GM18868 (cell line): ENCODE results near the gene ATG4D.
"Not testable (repeated sequence)": the region's sequence is repeated elsewhere in the genome, so short reads cannot be mapped to it uniquely, and the experiment has no call there.

Experiments
- ATAC-seq: cut with Tn5 transposase; IDR thresholded peaks from one replicate; pipeline ENCODE4 v1.9.1; 2021; ENCODE audit warnings: mild to moderate bottlenecking, moderate library complexity; ENCODE audit not compliant: unreplicated experiment

ATG4D gene

GRCh38 chr19:10573793-10574192, 30.1 kb downstream of the ATG4D start:
- not testable (repeated sequence) for ATAC-seq

- no peak for ATAC-seq
Measured at GRCh38 chr19:10574462-10574861, 30.8 kb downstream of the ATG4D start.

- no peak for ATAC-seq
Measured at GRCh38 chr19:10575011-10575716, 31.5 kb downstream of the ATG4D start.

- ATAC-seq = no peak
Measured at GRCh38 chr19:10577951-10578350, 34.2 kb downstream of the ATG4D start.

DNA sequence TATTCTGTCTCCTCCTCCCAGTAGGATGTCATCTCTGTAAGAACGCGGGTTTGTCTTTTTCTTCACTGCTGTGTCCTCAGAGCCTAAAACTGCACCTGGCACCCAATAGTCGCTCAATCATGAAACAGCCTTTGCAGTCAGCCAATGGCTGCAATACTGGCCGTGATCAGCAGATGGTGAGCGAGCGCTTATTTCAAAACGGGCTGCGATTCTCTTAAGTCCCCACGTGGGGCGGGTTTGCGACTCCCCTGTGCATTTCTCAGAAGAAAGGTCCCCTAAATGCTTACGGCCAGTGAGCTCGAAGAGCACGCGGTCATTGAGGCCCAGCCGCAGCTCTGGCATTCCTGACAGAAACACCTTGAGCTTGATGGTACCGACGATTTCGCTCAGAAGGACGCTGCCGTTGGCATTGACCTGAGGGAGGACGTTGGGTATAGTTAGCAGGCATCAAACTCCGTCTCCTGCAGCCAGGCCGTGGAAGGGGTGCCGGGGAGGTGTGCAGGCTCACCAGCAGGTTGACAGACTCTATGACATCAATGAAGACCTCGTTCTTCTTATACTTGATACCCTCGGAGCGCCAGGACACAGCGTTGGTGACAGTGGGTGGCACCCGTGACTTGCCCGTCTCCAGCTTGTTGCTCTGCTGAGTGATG, 37.4 kb downstream of the ATG4D start:
- no peak for ATAC-seq

DNA sequence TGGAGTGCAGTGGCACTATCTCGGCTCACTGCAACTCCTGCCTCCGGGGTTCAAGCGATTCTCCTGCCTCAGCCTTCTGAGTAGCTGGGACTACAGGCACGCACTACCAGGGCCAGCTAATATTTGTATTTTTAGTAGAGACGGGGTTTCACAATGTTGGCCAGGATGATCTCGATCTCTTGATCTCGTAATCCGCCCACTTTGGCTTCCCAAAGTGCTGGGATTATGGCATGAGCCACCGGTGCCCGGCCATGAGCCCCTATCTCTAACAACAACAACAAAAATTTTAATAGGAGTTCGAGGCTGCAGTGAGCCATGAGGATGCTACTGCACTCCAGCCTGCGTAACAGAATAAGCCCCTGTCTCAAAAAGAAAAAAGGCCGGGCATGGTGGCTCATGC, 38.4 kb downstream of the ATG4D start:
- ATAC-seq = no peak

DNA sequence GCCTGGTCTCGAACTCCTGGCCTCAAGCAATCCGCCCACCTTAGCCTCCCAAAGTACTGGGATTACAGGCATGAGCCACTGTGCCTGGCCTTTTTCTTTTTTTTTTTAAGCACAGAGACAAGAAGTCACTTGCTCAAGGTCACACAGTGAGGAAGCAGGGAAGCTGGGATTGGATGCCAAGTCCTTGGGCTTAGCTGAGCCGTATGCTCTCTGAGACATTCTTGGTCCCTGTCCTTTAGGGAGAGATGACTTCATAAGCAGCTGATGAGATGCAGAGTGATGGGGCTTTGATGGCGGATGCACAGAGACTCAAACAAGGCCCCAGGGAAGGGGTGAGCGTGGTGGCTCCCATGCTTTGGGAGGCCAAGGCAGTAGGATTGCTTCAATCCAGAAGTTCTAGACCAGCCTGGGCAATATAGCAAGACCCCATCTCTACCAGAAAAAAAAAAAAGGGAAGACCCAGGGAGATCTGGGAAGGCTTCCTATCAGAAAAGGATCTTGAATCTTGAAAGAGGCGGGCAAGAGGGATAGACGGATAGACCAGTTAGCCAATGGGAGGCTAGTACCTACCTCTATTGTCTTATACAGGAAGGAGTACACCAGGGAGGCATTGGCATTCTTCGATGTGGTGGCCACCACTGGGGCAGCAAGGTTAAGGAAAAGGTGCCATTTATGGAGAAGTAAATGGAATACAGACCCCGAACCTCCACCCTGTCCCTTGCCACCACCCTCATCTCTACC, 39.5 kb downstream of the ATG4D start:
- ATAC-seq = no peak

DNA sequence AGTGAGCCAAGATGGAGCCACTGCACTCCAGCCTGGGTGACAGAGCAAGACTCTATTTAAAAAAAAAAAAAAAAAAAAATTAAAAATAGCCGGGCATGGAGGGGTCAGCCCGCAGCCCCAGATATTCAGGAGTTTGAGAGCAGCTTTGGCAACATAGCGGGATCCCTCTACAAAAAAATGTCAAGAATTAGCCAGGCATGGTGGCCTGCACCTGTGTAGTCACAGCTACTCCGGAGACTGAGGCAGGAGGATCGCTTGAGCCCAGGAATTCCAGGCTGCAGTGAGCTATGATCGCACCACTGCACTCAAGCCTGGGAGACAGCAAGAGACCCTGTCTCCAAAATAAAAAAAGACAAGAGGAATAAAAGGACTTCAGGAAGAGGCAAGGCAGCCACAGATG, 42.7 kb downstream of the ATG4D start:
- ATAC-seq = no peak

DNA sequence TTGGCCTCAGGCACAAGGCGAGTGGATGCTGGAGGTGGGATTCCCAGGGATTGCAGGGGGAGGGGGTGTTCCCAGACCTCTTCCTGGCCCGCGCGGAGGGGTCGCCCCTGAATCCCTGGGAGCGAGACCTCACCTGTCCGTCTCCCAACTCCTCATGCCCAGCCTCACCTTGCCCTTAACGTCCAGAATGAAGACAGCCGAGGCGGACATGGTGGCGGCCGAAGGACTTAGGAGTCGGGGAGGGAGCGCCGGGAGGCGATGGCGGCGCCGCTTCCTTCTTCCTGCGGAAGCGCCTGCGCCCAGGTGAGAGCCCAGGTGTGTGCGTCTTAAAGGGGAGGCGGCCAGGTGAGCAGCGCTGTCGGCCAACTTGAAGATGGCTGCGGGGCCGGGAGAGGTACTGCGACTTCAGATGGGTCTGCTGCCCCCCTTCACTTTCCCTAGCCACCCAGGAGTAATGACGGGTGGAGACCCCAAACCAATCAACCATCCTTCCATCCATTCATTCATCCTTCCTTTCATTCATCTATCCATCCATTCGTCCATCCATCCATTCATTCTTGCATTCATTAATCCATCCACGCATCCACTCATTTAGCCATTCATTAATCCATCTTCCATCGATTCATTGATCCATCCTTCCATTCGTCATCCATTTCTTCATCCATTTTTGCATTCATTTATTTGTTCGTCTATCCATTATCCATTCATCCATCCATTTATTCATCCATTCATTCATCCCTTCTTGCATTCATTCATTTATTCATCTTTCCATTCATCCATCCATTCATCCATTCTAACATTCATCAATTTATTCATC, 43.5 kb downstream of the ATG4D start, which contains the start of gene AP1M2:
AP1M2 (minus strand) TSS at position 291 of the 817 bp plus-strand sequence; CDS start at position 210, 81 bp downstream.
- ATAC-seq = no peak

- no peak for ATAC-seq
Measured at GRCh38 chr19:10587839-10588150, 44.1 kb downstream of the ATG4D start.

DNA sequence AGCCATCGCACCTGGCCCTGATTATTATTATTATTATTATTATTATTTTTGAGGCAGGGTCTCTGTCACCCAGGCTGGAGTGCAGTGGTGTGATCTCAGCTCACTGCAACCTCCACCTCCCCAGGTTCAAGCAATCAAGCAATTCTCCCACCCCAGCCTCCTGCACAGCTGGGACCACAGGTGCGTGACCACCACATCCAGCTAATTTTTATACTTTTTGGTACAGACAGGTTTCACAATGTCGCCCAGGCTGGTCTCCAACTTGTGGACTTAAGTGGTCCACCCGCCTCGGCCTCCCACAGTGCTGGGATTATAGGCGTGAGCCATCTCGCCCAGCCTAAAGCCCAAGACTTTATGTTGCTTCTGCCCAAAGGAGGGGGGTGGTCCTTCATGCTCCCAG, 49.4 kb downstream of the ATG4D start:
- no peak for ATAC-seq

DNA sequence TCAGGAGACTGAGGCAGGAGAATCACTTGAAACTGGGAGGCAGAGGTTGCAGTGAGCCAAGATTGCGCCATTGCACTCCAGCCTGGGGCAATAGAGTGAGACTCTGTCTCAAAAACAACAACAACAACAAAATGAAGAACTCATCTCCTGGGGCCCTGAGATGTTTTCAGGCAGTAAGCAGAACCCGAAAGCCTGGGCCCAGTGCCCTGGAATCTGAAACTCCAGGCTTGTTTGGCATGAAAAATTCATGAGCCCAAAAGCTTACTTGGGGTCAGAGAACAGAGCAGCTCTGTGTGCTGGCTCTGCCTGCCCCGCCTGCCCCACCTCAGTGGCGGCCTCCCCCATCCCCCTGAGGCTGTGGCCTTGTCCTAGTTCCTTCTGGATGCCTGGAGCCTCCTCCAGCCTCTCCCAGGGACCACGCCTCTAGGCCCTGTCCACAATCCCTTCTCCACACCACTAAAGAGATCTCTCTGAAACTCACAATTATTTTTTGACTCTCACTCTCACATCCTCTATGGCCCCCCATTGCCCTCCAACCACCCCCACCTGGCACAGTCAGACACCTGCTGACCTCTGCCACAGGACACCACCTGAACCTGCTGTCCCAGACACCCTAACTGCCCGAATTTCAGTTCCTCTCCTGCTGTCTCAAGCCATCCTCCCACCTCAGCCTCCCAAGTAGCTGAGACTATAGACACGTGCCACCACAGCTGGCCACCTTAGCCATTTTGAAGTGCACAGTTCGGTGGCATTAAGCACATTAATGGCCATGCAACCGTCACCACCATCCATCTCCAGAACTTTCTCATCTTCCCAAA, 50.3 kb downstream of the ATG4D start:
- ATAC-seq = no peak

DNA sequence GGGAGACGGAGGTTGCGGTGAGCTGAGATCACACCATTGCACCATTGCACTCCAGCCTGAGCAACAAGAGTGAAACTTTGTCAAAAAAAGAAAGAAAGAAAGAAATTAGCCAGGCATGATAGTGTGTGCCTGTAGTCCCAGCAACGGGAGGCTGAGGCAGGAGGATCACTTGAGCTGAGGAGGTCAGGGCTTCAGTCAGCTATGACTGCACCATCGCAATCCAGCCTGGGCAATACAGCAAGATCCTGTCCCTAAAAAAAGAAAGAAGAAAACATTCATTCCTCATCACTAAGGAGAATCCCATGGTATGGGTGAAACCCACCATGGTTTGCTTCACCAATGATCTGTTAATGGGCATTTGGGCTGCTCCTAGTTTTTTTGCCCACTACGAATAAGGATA, 56.4 kb downstream of the ATG4D start:
- no peak for ATAC-seq

- ATAC-seq = no peak
Measured at GRCh38 chr19:10601999-10602329, 58.3 kb downstream of the ATG4D start.

DNA sequence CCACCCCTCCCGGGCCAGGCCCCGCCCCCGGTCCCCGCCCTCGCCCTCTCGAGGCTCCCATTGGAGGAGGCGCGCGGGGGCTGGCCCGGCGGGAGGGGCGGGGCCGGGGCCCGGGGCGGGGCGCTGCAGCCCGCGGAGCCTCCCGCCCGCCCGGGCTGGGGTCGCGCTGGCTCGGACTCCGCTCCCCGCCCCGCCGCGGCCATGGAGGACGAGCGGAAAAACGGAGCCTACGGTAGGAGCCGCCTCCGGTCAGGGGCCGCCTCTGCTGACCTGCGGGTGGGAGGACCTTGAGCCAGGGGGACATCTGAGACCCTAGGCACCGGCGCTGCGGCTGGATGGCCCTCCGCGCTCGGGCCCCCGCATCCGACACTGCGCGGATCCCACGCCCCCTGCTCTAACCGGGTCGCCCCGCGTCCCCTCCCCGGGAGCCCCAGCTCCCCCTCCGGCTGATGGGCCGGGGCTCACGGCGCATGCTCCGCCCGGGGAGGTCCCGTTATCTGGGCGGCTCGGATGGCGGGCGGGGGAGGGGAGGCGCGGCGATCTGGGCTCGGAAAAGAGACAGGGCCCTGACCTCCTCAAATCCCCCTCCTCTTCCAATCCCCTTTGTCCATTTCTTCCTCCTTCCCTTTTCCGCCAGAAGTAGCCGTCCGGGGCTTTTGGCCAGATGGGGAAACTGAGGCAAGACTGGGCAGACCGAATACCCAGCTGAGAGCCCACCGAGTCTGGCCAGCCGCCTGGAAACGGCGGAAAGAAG, 58.8 kb downstream of the ATG4D start:
- peak; percentile 65 for ATAC-seq
